Colonic mucosa (tissue), 4 donors: Measurements from ENCODE around the gene UBXN10. TPM values are rescaled to one million over a fixed set of nuclear protein-coding genes. Genes with fewer than 3 reads are reported as not detected.

Experiments used
- DNase-seq: peaks from one replicate; pipeline ENCODE4 v3.0.0-alpha.2; 2020
- H3K27ac ChIP-seq: fragments of 200-600 bp; one replicate; pipeline ENCODE4 v1.8.0; 2021
- H3K27me3 ChIP-seq: fragments of 200-600 bp; one replicate; pipeline ENCODE4 v1.8.0; 2021
- H3K36me3 ChIP-seq: fragments of 200-600 bp; one replicate; pipeline ENCODE4 v1.8.0; 2021
- H3K4me1 ChIP-seq: fragments of 200-600 bp; one replicate; pipeline ENCODE4 v1.8.0; 2021; ENCODE audit warnings: mild to moderate bottlenecking
- H3K4me3 ChIP-seq: fragments of 200-600 bp; one replicate; pipeline ENCODE4 v1.8.0; 2021
- H3K9ac ChIP-seq, 2 donors: one replicate each; pipeline ENCODE4 v1.7.0; 2013; ENCODE audit warnings: control low read depth in 2 of 2, low read depth in 2 of 2, low read length in 2 of 2
- H3K9me3 ChIP-seq: fragments of 200-600 bp; one replicate; pipeline ENCODE4 v1.8.0; 2021
- intact Hi-C: fragments of 100-400 bp; cut with DNase I; formaldehyde crosslinking; loops from one replicate; pipeline ENCODE4 v1.14.1; 2022
- total RNA-seq, 2 donors: library from RNA; stranded (reverse); fragmentation: NEBNext Ultra II Directional in 1 of 2; extraction: Animal tissue kit (Norgen Biotek cat#: 25700) in 1 of 2; gene quantifications; one replicate each; pipeline ENCODE4 v1.2.1, GENCODE V29; 2021
- TF ChIP-seq, protein P1 (sequence below): fragments of 200-600 bp; IDR thresholded peaks from one replicate; pipeline ENCODE4 v1.8.0; 2022; ENCODE audit warnings: antibody characterized with exemption, mild to moderate bottlenecking
- donor health status: healthy.
- donor health status: DM: no; HTN: no; CAD: no.
- donor health status: DM: no; HTN: no; CAD: no.

Gene UBXN10
- total RNA-seq, 2 donors from 2014 or later, result 3.3 to 3.5 TPM

DNA sequence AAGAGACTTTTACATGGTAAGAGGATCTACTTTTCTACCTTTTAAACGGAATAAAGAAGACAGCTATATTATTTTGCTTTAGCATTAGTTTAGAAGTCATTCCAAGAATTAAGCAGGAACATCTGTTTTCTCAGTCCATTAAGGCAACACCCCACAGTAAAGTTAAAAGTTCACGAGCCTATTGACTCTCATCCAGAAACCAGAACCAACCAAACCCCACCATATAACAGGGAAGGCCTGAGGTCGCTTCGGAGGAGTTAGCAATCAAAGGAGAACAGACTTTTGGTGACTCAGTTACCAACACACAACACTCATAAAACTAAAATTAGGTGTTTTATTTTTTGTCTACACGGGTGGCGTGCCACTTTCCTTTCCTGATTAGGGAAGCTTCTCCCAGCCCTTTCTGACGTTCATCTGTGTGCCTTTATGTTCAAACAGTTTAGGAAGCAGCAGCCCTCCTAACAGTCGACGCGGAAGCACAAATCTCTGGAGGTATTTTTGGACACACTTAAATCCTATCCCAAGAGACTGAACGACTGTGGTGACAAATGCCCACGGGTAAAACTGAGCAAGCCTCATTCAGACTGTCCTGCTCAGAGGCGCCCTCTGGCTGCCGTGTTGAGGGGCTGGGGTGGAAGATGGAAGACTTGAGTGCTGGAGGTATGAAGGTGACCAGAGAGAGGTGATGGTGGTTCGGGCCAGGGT lies 9.0 kb downstream of the UBXN10 start:
- H3K27me3 ChIP-seq, result no peaks in the 10 kb centered on the region

DNA sequence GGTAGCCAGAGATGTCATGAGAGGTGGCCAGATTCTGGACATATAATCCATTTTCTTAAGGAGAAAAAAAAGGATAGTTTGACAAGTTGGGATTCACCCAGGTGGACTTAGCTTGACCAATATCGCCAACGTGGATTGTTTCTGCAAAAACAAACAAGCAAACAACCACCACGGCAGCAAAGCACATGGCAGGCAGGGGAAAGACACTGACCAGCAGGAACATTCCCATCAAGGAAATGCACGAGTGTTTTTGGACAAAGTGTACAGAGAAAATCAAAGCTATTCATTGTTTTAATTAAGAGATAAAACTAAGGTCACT lies 9.5 kb downstream of the UBXN10 start:
- Histone ChIP-seq H3K27ac (peak overlapping the region; percentile 22), H3K4me1 (peaks cover 9% of the 10 kb centered on the region), H3K36me3 (no peaks in the 10 kb centered on the region), H3K4me3 (no peak overlapping the region), H3K9me3 (no peaks in the 10 kb centered on the region), H3K27me3 (no peaks in the 10 kb centered on the region), H3K9ac (no peak overlapping the region)
- TF ChIP-seq, protein P1, sequence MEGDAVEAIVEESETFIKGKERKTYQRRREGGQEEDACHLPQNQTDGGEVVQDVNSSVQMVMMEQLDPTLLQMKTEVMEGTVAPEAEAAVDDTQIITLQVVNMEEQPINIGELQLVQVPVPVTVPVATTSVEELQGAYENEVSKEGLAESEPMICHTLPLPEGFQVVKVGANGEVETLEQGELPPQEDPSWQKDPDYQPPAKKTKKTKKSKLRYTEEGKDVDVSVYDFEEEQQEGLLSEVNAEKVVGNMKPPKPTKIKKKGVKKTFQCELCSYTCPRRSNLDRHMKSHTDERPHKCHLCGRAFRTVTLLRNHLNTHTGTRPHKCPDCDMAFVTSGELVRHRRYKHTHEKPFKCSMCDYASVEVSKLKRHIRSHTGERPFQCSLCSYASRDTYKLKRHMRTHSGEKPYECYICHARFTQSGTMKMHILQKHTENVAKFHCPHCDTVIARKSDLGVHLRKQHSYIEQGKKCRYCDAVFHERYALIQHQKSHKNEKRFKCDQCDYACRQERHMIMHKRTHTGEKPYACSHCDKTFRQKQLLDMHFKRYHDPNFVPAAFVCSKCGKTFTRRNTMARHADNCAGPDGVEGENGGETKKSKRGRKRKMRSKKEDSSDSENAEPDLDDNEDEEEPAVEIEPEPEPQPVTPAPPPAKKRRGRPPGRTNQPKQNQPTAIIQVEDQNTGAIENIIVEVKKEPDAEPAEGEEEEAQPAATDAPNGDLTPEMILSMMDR, result peak; percentile 16
- intact Hi-C loops, result no loop called here
- no peak for DNase-seq

More for the DNA sequence above, 9.0 kb downstream of the UBXN10 start:
- Histone ChIP-seq H3K27ac (peak overlapping the region; percentile 22), H3K9ac (peak overlapping the region in 1 of 2 donors; percentile 7), H3K4me1 (peaks cover 9% of the 10 kb centered on the region), H3K36me3 (no peaks in the 10 kb centered on the region), H3K9me3 (no peaks in the 10 kb centered on the region), H3K4me3 (no peak overlapping the region)
- TF ChIP-seq, protein P1, result peak; percentile 90
- intact Hi-C loops, result no loop called here
- peak; percentile 84 for DNase-seq

DNA sequence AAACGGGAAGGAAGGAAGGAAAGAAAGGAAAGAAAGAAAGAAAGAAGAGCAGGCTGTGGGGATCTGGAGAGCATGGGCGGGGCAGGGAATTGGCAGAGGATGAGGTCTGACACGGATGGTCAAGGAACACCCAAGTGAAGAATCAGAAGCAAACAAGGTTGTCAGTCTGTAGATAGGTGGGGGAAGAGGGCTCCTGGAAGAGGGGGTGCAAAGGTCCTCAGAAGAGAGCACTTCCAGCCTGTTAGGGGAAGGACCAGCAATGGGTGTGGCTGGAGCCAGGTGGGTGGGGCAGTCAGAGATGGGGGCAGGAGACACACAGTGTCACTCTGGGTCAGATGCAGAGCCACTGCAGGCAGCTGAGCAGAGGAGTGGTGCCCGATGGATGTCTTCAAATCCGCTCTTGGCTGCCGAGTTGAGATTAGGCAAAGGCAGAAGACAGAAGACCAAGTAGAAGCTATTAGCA lies 11.5 kb downstream of the UBXN10 start:
- Histone ChIP-seq H3K4me1 (peaks cover 9% of the 10 kb centered on the region), H3K36me3 (no peaks in the 10 kb centered on the region), H3K27ac (no peak overlapping the region), H3K9ac (no peak overlapping the region), H3K27me3 (no peaks in the 10 kb centered on the region), H3K4me3 (no peak overlapping the region), H3K9me3 (no peaks in the 10 kb centered on the region)
- TF ChIP-seq, protein P1, result no peak
- intact Hi-C loops, result no loop called here
- DNase-seq, result peak; percentile 36

DNA sequence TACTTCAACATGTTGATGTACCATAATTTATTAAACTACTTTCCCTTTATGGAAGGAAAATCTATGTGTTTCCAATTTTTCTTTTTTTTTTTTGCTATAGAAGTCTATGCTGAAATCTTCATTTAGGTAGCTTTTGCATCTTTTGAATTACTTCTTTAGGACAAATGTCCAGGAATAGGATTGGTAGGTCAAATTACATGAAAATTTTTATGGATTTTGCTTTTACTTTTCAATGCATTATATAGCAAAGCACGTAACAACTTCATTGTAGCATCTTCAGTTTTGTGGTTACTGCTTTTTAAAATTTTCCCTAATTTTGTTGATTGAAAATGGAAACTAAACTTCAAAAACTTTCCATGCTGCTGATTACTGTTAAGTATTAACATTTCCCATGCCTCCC lies 12.4 kb downstream of the UBXN10 start:
- no peak for DNase-seq
- TF ChIP-seq, protein P1, result no peak
- Histone ChIP-seq H3K9ac (no peak overlapping the region), H3K4me3 (no peak overlapping the region), H3K9me3 (no peaks in the 10 kb centered on the region), H3K27ac (no peak overlapping the region), H3K4me1 (peaks cover 9% of the 10 kb centered on the region), H3K27me3 (no peaks in the 10 kb centered on the region), H3K36me3 (no peaks in the 10 kb centered on the region)
- intact Hi-C loops, result no loop called here

- intact Hi-C loops, result no loop called here
- Histone ChIP-seq H3K27me3 (no peaks in the 10 kb centered on the region), H3K9ac (no peak overlapping the region), H3K9me3 (no peaks in the 10 kb centered on the region), H3K27ac (no peak overlapping the region), H3K4me3 (no peak overlapping the region), H3K36me3 (no peaks in the 10 kb centered on the region), H3K4me1 (peaks cover 9% of the 10 kb centered on the region)
- no peak for DNase-seq
- TF ChIP-seq, protein P1, result no peak
Observed at GRCh38 chr1:20198918-20199317, 13.0 kb downstream of the UBXN10 start.
